ENCODE data around the gene LAMC1. TPM values are rescaled to one million over a fixed set of nuclear protein-coding genes. Genes with fewer than 3 reads are reported as not detected.

Gene LAMC1
- total and polyA plus RNA-seq, 4 donors = 23.4 to 272 (median 116) TPM

DNA sequence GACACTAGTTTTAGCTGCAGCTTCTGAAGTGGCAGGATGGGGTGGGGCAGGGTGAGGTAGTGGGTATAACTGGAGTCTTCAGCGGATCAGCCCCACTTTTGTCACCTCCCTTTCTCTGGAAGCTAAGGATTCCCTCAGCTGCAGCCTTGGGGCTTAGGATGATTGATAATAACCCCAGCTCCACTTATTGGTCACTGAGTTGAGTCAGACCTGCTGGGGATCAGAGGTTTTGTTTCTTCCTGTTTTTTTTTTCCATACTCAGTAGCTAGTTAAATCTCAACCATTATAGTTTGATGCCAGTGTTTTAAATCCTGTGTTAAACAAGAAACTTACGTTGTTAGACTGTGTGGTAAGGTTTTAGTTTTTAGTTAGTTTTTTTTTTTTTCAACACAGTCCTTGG, 57.2 kb downstream of the LAMC1 start:
- H3K36me3 ChIP-seq (ENCODE audit: control insufficient read depth in 4 of 4, insufficient read depth in 4 of 4, low read length in 4 of 4) = no peaks in the 10 kb centered on the region
- no peaks in the 10 kb centered on the region for H3K27me3 ChIP-seq (ENCODE audit: control insufficient read depth in 3 of 3, insufficient read depth in 3 of 3, low read length in 2 of 3)
- WGBS, 2 donors = 71 to 83% methylated on average over 2 of the region's 2 CpGs
- no peak overlapping the region for H3K9ac ChIP-seq (ENCODE audit: insufficient read depth in 1 of 2, low read length in 2 of 2)
- DNase-seq (no peak), ATAC-seq (ENCODE audit: insufficient read depth, low FRiP score) (no peak)
- H3K4me3 ChIP-seq = no peak overlapping the region
- no peaks in the 10 kb centered on the region for H3K9me3 ChIP-seq (ENCODE audit: control insufficient read depth in 4 of 4, insufficient read depth in 3 of 4, low read length in 3 of 4)
- TF ChIP-seq, protein P1, sequence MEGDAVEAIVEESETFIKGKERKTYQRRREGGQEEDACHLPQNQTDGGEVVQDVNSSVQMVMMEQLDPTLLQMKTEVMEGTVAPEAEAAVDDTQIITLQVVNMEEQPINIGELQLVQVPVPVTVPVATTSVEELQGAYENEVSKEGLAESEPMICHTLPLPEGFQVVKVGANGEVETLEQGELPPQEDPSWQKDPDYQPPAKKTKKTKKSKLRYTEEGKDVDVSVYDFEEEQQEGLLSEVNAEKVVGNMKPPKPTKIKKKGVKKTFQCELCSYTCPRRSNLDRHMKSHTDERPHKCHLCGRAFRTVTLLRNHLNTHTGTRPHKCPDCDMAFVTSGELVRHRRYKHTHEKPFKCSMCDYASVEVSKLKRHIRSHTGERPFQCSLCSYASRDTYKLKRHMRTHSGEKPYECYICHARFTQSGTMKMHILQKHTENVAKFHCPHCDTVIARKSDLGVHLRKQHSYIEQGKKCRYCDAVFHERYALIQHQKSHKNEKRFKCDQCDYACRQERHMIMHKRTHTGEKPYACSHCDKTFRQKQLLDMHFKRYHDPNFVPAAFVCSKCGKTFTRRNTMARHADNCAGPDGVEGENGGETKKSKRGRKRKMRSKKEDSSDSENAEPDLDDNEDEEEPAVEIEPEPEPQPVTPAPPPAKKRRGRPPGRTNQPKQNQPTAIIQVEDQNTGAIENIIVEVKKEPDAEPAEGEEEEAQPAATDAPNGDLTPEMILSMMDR (IDR thresholded peaks at IDR 0.05; ENCODE audit: control extremely low read depth, extremely low read depth) = no peak
- H3K4me1 ChIP-seq (ENCODE audit: control insufficient read depth in 5 of 5, insufficient read depth in 5 of 5, low read length in 5 of 5) = peaks cover 4 to 22% (median 15%) of the 10 kb centered on the region in 5 donors
- H3K27ac ChIP-seq (ENCODE audit: low read depth in 1 of 2, low read length in 1 of 2) = no peak overlapping the region

DNA sequence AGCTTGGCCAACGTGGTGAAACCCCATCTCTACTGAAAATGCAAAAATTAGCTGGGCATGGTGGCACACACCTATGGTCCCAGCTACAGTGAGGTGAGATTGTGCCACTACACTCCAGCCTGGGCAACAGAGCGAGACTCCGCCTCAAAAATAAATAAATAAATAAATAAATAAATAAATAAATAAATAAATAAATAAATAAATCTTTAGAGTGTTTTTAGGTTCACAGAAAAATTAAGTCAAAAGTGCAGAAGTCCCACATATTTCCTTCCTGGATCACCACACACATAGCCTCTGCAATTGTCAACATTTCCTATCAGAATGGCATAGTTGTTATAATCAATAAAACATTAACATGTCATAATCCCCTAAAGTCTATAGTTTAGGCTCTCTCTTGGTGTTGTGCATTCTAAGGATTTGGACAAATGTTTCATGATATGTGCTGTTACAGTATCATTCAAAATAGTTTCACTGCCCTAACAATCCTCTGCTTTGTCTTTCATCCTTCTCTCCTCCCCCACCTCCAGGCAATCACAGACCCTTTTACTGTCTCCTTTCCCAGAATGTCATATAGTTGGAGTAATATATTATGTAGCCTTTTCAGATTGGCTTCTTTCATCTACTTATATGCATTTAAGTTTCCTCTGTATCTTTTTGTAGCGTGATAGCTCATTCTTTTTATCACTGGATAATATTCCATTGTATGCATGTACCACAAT, 58.3 kb downstream of the LAMC1 start:
- peaks cover 3 to 17% (median 5%) of the 10 kb centered on the region in 5 donors for H3K4me1 ChIP-seq (ENCODE audit: control insufficient read depth in 5 of 5, insufficient read depth in 5 of 5, low read length in 5 of 5)
- H3K9ac ChIP-seq (ENCODE audit: insufficient read depth in 1 of 2, low read length in 2 of 2) = no peak overlapping the region
- no peaks in the 10 kb centered on the region for H3K36me3 ChIP-seq (ENCODE audit: control insufficient read depth in 4 of 4, insufficient read depth in 4 of 4, low read length in 4 of 4)
- H3K27me3 ChIP-seq (ENCODE audit: control insufficient read depth in 3 of 3, insufficient read depth in 3 of 3, low read length in 2 of 3) = no peaks in the 10 kb centered on the region
- WGBS, 2 donors = 94 to 95% methylated on average over 4 of the region's 4 CpGs
- DNase-seq (no peak), ATAC-seq (ENCODE audit: insufficient read depth, low FRiP score) (no peak)
- no peak overlapping the region for H3K4me3 ChIP-seq
- TF ChIP-seq, protein P1 (IDR thresholded peaks at IDR 0.05; ENCODE audit: control extremely low read depth, extremely low read depth) = no peak
- no peak overlapping the region for H3K27ac ChIP-seq (ENCODE audit: low read depth in 1 of 2, low read length in 1 of 2)
- no peaks in the 10 kb centered on the region for H3K9me3 ChIP-seq (ENCODE audit: control insufficient read depth in 4 of 4, insufficient read depth in 3 of 4, low read length in 3 of 4)

DNA sequence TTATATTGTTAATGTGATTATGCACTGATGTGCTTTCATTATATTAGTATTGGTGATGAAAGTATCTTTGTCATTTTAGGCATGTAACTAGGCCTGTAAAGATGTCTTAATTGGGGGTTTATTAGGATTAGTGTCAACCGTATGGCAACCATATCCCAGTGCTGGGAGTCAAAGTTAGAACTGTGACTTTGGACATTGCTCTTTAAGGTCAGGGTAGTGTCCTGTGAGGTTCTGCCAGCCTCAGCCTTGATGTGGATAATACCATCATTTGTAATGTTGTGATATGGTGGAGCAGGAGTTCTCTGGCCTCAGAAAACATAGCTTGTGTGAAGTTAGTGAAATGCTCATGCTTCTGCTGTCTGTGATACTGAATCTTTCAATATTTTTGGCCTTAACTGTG, 59.4 kb downstream of the LAMC1 start:
- H3K27ac ChIP-seq (ENCODE audit: low read depth in 1 of 2, low read length in 1 of 2) = no peak overlapping the region

More for the DNA sequence above, 59.4 kb downstream of the LAMC1 start:
- Histone ChIP-seq H3K27me3 (ENCODE audit: control insufficient read depth in 3 of 3, insufficient read depth in 3 of 3, low read length in 2 of 3) (no peaks in the 10 kb centered on the region), H3K9me3 (ENCODE audit: control insufficient read depth in 4 of 4, insufficient read depth in 3 of 4, low read length in 3 of 4) (no peaks in the 10 kb centered on the region), H3K4me1 (ENCODE audit: control insufficient read depth in 5 of 5, insufficient read depth in 5 of 5, low read length in 5 of 5) (peaks cover 3 to 20% (median 6%) of the 10 kb centered on the region in 5 donors), H3K9ac (ENCODE audit: insufficient read depth in 1 of 2, low read length in 2 of 2) (no peak overlapping the region), H3K4me3 (no peak overlapping the region), H3K36me3 (ENCODE audit: control insufficient read depth in 4 of 4, insufficient read depth in 4 of 4, low read length in 4 of 4) (no peaks in the 10 kb centered on the region)
- ATAC-seq (ENCODE audit: insufficient read depth, low FRiP score) (no peak), DNase-seq (no peak)
- WGBS, 2 donors = 95% methylated on average over 1 of the region's 1 CpG
- TF ChIP-seq, protein P1 (IDR thresholded peaks at IDR 0.05; ENCODE audit: control extremely low read depth, extremely low read depth) = no peak
